Omental fat pad (tissue), 4 donors: ENCODE data around the gene VDAC1. TPM values are rescaled to one million over a fixed set of nuclear protein-coding genes. Genes with fewer than 3 reads are reported as not detected.
"Not testable (repeated sequence)": the region's sequence is repeated elsewhere in the genome, so short reads cannot be mapped to it uniquely, and the experiment has no call there.

Experiments used
- ATAC-seq: fragments of 150-250 bp; one replicate; pipeline ENCODE4 v1.9.1; 2016; ENCODE audit warnings: mild to moderate bottlenecking, moderate library complexity; ENCODE audit not compliant: low FRiP score
- DNase-seq: peaks from one replicate; pipeline ENCODE4 v3.0.0-alpha.2; 2019; ENCODE audit warnings: low spot score
- CTCF ChIP-seq, 3 donors: fragments of 450-650 bp; IDR thresholded peaks; one replicate each; pipeline ENCODE4 v1.5.1; 2016 to 2017; ENCODE audit warnings: antibody characterized with exemption in 3 of 3, mild to moderate bottlenecking in 3 of 3, moderate library complexity in 2 of 3
- total RNA-seq, 4 donors: library from RNA; depleted of rRNA; stranded (reverse); fragments of >200 nt; gene quantifications; one replicate each; pipeline ENCODE4 v1.1.0, GENCODE V29; 2016

The VDAC1 gene
- total RNA-seq, 4 donors from 2014 or later = 83.4 to 182 (median 150) TPM

DNA sequence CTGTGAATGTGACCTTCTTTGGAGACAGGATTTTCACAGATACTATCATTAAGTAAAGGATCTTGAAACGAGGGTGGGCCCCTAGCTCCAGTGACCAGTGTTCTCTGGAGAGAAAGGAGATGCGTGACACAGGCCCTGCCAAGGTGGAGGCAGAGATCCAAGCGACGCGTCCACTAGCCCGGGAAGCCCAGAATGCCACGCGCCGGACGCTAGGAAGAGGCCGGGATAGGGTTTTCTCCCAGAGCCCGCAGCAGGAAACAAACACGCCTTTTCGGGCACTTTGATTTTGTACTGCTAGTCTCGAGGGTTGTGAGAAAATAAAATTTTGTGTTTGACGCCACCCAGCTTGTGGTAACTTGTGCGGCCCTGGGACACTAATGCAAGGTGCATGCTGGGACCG lies 29.6 kb upstream of the VDAC1 start:
- no peak for DNase-seq
- ATAC-seq = no peak
- no peak for TF ChIP-seq CTCF (IDR thresholded peaks at IDR 0.05)

DNA sequence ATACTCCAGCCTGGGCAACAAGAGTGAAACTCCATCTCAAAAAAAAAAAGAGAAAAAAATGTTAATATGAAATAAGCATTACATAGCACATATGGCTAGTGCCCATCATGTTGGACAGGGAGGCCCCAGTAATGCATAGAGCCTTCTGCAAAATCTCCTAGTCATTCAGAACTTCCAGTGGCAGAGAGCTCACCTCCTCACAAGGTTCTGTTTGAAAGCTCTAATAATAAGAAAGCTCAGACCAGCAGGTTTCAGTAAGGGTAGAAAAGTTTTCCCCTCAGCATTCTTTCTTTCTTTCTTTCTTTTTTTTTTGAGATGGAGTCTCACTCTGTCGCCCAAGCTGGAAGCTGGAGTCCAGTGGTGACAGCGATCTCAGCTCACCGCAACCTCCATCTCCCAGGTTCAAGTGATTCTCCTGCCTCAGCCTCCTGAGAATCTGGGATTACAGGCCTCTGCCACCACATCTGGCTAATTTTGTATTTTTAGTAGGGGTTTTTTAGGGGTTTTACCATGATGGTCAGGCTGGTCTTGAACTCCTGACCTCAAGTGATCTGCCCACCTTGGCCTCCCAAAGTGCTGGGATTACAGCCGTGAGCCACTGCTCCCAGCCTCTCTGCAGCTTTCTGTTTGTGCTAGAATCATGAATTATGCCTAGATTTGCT lies 25.7 kb upstream of the VDAC1 start:
- not testable (repeated sequence) for ATAC-seq, DNase-seq

GRCh38 chr5:134029156-134029555 lies 24.4 kb upstream of the VDAC1 start:
- peak; percentile 37 for ATAC-seq
- no peak for TF ChIP-seq CTCF (IDR thresholded peaks at IDR 0.05)
- DNase-seq = no peak

DNA sequence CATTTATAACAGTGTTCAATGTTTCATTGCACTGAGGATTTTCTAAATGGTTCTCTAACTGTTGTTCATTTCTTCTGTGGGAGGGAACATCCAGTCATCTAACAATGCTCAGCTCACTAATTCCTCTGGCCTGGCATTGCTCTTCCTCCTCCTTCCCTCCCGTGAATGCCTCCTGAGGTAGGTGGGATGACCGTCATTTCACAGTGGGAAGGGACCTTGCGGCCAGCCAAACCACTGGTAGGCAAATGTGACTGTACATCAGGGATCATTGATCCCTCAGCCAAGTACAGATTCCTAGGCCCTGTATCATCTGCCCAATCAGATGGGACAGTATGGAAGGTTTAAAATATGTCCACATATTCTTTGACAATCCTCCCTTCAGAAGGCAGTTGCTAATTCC lies 23.7 kb upstream of the VDAC1 start:
- ATAC-seq (no peak), DNase-seq (no peak)
- no peak for TF ChIP-seq CTCF (IDR thresholded peaks at IDR 0.05)

- no peak for TF ChIP-seq CTCF (IDR thresholded peaks at IDR 0.05)
- DNase-seq (no peak), ATAC-seq (no peak)
Observed at GRCh38 chr5:134027288-134027615, 22.5 kb upstream of the VDAC1 start.

GRCh38 chr5:134026521-134027287 lies 21.9 kb upstream of the VDAC1 start:
- ATAC-seq (no peak), DNase-seq (no peak)
- TF ChIP-seq CTCF (IDR thresholded peaks at IDR 0.05) = no peak

DNA sequence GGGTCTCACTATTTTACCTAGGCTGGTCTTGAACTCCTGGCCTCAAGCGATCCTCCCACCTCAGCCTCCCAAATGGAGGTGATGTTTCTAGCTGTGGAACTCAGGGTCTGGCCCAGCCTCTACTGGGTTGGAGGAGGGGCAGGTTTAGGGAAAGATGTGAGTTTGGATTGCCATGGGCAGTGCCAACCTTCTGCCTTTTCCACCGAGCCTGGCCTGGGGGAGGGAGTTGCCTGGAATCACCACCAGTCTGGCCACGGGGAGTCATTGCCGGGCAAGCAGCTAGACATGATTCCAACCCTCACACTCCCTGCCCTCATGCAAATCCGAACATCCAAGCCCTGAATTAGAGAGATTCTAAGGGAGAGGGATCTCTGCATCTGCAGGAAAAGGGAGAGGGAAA lies 21.0 kb upstream of the VDAC1 start:
- DNase-seq = no peak

More for the DNA sequence above, 21.0 kb upstream of the VDAC1 start:
- ATAC-seq = no peak
- no peak for TF ChIP-seq CTCF (IDR thresholded peaks at IDR 0.05)
